ENCODE measurements around the gene SEZ6L2.

DNA sequence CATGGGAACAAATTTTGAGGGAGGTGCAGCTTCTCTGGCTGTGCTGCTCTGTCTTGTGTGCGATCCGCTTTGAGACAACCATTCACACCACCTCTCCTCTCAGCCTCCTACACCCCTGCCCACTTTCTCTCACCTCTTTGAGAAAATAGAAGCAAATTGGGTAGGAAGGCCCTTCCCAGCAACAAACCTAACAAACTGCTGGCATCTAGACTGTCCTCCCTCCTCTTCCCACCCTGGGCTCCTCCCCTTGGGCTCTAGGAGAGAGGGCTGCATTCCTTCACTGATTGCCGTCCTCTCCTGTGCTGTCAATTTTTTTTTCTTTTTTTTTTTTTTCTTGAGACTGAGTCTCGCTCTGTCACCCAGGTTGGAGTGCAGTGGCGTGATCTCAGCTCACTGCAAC is 49.8 kb downstream of the SEZ6L2 start:
- TF ChIP-seq, protein P1, sequence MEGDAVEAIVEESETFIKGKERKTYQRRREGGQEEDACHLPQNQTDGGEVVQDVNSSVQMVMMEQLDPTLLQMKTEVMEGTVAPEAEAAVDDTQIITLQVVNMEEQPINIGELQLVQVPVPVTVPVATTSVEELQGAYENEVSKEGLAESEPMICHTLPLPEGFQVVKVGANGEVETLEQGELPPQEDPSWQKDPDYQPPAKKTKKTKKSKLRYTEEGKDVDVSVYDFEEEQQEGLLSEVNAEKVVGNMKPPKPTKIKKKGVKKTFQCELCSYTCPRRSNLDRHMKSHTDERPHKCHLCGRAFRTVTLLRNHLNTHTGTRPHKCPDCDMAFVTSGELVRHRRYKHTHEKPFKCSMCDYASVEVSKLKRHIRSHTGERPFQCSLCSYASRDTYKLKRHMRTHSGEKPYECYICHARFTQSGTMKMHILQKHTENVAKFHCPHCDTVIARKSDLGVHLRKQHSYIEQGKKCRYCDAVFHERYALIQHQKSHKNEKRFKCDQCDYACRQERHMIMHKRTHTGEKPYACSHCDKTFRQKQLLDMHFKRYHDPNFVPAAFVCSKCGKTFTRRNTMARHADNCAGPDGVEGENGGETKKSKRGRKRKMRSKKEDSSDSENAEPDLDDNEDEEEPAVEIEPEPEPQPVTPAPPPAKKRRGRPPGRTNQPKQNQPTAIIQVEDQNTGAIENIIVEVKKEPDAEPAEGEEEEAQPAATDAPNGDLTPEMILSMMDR (IDR thresholded peaks at IDR 0.05) = no peak
- TF ChIP-seq POLR2A (IDR thresholded peaks at IDR 0.05) = no peak
